ENCODE measurements around the gene QPCTL. TPM values are rescaled to one million over a fixed set of nuclear protein-coding genes. Genes with fewer than 3 reads are reported as not detected.
"Not testable (repeated sequence)": the region's sequence is repeated elsewhere in the genome, so short reads cannot be mapped to it uniquely, and the experiment has no call there.

QPCTL gene
- total and polyA plus RNA-seq, 7 donors: 0.41 to 1.6 (median 0.89) TPM

- peak overlapping the region; percentile 84 for H3K4me3 ChIP-seq
- intact Hi-C loops (cut with DNase I): no loop called here
- no peaks in the 10 kb centered on the region for H3K27me3 ChIP-seq (ENCODE audit: insufficient read depth in 3 of 3, low read length in 2 of 3)
- no peak for TF ChIP-seq CTCF (IDR thresholded peaks at IDR 0.05)
- peaks cover 14% of the 10 kb centered on the region for H3K4me1 ChIP-seq
- H3K36me3 ChIP-seq (ENCODE audit: insufficient read depth in 1 of 2, low read depth in 1 of 2): no peaks in the 10 kb centered on the region
- peak; percentile 96 to 98 (median 97) for ATAC-seq
- peak overlapping the region; percentile 94 for H3K27ac ChIP-seq
- no peaks in the 10 kb centered on the region for H3K9me3 ChIP-seq
- 0 to 1% (median 0%) methylated on average over 49 to 51 of the region's 51 CpGs for WGBS, 3 donors
- DNase-seq: peak; percentile 99 to 100
Observed at GRCh38 chr19:45717131-45717982, 24.9 kb downstream of the QPCTL start.

- Histone ChIP-seq H3K27ac (peak overlapping the region; percentile 94), H3K4me1 (peaks cover 18% of the 10 kb centered on the region), H3K9me3 (no peaks in the 10 kb centered on the region), H3K27me3 (ENCODE audit: insufficient read depth in 3 of 3, low read length in 2 of 3) (no peaks in the 10 kb centered on the region), H3K36me3 (ENCODE audit: insufficient read depth in 1 of 2, low read depth in 1 of 2) (peaks cover 0 to 5% of the 10 kb centered on the region in 2 donors), H3K4me3 (peak overlapping the region; percentile 84)
- WGBS, 3 donors: 35 to 51% (median 35%) methylated on average over 12 of the region's 12 CpGs
- no peak for TF ChIP-seq CTCF (IDR thresholded peaks at IDR 0.05)
- DNase-seq (no peak), ATAC-seq (peak in 2 of 4 donors; percentile 11 to 13)
- intact Hi-C loops (cut with DNase I): no loop called here
Observed at GRCh38 chr19:45717983-45718650, 25.7 kb downstream of the QPCTL start.

- not testable (repeated sequence) for H3K27me3 ChIP-seq (ENCODE audit: insufficient read depth in 3 of 3, low read length in 2 of 3); DNase-seq; H3K27ac ChIP-seq; H3K9me3 ChIP-seq; H3K36me3 ChIP-seq (ENCODE audit: insufficient read depth in 1 of 2, low read depth in 1 of 2); ATAC-seq; H3K4me3 ChIP-seq
- intact Hi-C loops (cut with DNase I): loop anchor here in 1 of 2 donors (2.0 kb wide), 1 partner anchor 47 kb away; no protein-coding TSS in a partner anchor
- WGBS, 3 donors: 96 to 97% (median 96%) methylated on average over 11 of the region's 11 CpGs
- H3K4me1 ChIP-seq: peaks cover 19% of the 10 kb centered on the region
Observed at GRCh38 chr19:45720065-45720464, 27.6 kb downstream of the QPCTL start.

GRCh38 chr19:45728683-45729082 lies 36.2 kb downstream of the QPCTL start:
- DNase-seq; H3K36me3 ChIP-seq (ENCODE audit: insufficient read depth in 1 of 2, low read depth in 1 of 2); H3K9me3 ChIP-seq; H3K4me1 ChIP-seq; H3K27me3 ChIP-seq (ENCODE audit: insufficient read depth in 3 of 3, low read length in 2 of 3); ATAC-seq; H3K27ac ChIP-seq; intact Hi-C loops (cut with DNase I); H3K4me3 ChIP-seq: not testable (repeated sequence)
- 95 to 96% (median 96%) methylated on average over 18 of the region's 18 CpGs for WGBS, 3 donors

- TF ChIP-seq CTCF (IDR thresholded peaks at IDR 0.05): no peak
- DNase-seq (no peak), ATAC-seq (no peak)
- Histone ChIP-seq H3K36me3 (ENCODE audit: insufficient read depth in 1 of 2, low read depth in 1 of 2) (no peaks in the 10 kb centered on the region), H3K4me3 (peak overlapping the region; percentile 83), H3K27ac (no peak overlapping the region), H3K27me3 (ENCODE audit: insufficient read depth in 3 of 3, low read length in 2 of 3) (no peaks in the 10 kb centered on the region), H3K4me1 (peaks cover 8% of the 10 kb centered on the region), H3K9me3 (no peaks in the 10 kb centered on the region)
- WGBS, 3 donors: 7 to 11% (median 10%) methylated on average over 10 of the region's 10 CpGs
- intact Hi-C loops (cut with DNase I): loop anchor here in 1 of 2 donors (5.0 kb wide), 1 partner anchor 37 kb away; the partner anchor contains the start of gene SIX5
Observed at GRCh38 chr19:45729800-45730290, 37.4 kb downstream of the QPCTL start.
